Esophagus muscularis mucosa (tissue), 3 donors: ENCODE measurements around the gene CLIC3.

Experiments
- CTCF ChIP-seq, 3 experiments: fragments of 200-600 bp in 2 of 3; fragments of 450-650 bp in 1 of 3; sonication (generic) in 2 of 3; IDR thresholded peaks; one replicate each; pipeline ENCODE4 v1.5.1; 2017 to 2019; ENCODE audit warnings: antibody characterized with exemption in 3 of 3, mild to moderate bottlenecking in 2 of 3, moderate library complexity in 1 of 3
- POLR2A ChIP-seq: fragments of 450-650 bp; IDR thresholded peaks from one replicate; pipeline ENCODE4 v1.6.1; 2017; ENCODE audit warnings: antibody characterized with exemption, moderate library complexity, mild to moderate bottlenecking, low read depth
- POLR2AphosphoS5 ChIP-seq, 2 donors: sonication (generic); formaldehyde crosslinking; IDR thresholded peaks; one replicate each; pipeline ENCODE4 v1.6.1; 2017; ENCODE audit warnings: antibody characterized with exemption in 2 of 2

DNA sequence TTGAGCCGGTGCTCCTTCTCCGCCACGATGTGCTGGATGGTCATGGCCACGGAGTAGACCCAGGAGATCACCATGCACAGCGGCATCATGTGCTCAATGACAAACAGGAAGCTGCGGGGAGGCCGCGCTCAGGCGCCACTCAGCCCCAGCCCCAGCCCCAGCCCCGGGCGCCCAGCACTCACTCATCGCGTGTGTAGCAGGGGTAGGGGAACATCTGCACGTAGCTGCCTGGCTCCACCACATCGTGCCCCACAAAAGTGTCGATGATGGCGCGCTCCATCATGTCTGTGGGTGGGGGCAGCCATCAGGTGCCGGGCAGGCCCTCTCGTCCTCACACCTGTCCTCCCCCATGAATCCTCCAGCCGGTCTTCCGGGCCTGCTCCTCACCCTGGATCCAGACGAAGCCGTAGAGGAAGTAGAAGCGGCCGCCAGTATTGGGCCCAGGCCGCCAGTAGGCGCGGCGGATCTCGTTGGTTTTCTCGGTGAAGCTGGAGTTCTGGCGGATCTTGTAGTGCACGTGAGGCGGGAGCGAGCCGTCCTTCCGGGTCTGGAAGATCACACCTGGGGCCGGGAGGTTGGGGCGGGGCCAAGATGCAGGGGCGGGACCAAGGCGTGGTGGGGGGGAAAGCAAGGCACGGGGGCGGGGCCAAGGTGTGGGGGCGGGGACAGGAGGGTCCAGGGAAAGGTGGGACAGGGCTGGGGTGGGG is 21.6 kb upstream of the CLIC3 start:
- TF ChIP-seq POLR2A (no peak), POLR2AphosphoS5 (IDR thresholded peaks at IDR 0.05) (no peak), CTCF (IDR thresholded peaks at IDR 0.05) (no peak)
